ENCODE measurements around the gene SHC4.

DNA sequence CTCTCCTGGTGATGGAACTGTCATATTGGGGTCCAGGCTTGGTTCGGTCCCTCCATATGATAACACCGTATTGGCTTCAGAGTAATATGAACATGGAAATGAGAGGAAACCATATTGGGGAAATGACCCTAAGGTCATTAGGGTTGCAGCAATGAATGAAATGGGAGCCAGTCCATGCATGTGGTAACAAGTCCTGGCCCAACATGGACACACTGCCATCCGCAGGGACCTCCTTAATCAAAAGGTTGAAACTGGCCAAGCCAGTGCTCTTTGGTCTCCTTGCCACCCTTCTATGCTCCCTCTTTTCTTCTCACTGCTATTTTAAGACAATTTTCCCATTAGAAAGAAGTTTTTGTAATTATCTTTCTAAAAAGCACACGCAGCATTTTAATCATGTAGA, 8.3 kb downstream of the SHC4 start:
- TF ChIP-seq, protein P1, sequence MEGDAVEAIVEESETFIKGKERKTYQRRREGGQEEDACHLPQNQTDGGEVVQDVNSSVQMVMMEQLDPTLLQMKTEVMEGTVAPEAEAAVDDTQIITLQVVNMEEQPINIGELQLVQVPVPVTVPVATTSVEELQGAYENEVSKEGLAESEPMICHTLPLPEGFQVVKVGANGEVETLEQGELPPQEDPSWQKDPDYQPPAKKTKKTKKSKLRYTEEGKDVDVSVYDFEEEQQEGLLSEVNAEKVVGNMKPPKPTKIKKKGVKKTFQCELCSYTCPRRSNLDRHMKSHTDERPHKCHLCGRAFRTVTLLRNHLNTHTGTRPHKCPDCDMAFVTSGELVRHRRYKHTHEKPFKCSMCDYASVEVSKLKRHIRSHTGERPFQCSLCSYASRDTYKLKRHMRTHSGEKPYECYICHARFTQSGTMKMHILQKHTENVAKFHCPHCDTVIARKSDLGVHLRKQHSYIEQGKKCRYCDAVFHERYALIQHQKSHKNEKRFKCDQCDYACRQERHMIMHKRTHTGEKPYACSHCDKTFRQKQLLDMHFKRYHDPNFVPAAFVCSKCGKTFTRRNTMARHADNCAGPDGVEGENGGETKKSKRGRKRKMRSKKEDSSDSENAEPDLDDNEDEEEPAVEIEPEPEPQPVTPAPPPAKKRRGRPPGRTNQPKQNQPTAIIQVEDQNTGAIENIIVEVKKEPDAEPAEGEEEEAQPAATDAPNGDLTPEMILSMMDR (IDR thresholded peaks at IDR 0.05; ENCODE audit: insufficient read depth, low read length, poor library complexity, severe bottlenecking) = no peak
- no peak for TF ChIP-seq EZH2phosphoT487 (conservative IDR thresholded peaks at IDR 0.05; ENCODE audit: low read length)

All from SU-DHL-6 (cell line).